Uterus (tissue), 2 donors: Measurements from ENCODE around the gene FARS2.

Experiments used
- CTCF ChIP-seq, 4 experiments: fragments of 200-600 bp in 2 of 4; fragments of 450-650 bp in 2 of 4; sonication (generic) in 2 of 4; IDR thresholded peaks; one replicate each; pipeline ENCODE4 v1.5.1; 2016 to 2019; ENCODE audit warnings: antibody characterized with exemption in 4 of 4, mild to moderate bottlenecking in 2 of 4, moderate library complexity in 1 of 4
- POLR2A ChIP-seq, 2 donors: fragments of 450-650 bp; IDR thresholded peaks; one replicate each; pipeline ENCODE4 v1.6.1; 2016; ENCODE audit warnings: antibody characterized with exemption in 2 of 2, mild to moderate bottlenecking in 1 of 2, moderate library complexity in 1 of 2

GRCh38 chr6:5518936-5519491 lies 257.7 kb downstream of the FARS2 start:
- TF ChIP-seq CTCF (IDR thresholded peaks at IDR 0.05): no peak
- no peak for TF ChIP-seq POLR2A (IDR thresholded peaks at IDR 0.05)
